Measurements from ENCODE around the gene EEFSEC. TPM values are rescaled to one million over a fixed set of nuclear protein-coding genes. Genes with fewer than 3 reads are reported as not detected.

Gene EEFSEC
- total and polyA plus RNA-seq, 2 of the 8 experiments (the other 6 are each of a cell fraction or from before 2014, with no cell fraction given): 13.1 to 19.8 TPM

DNA sequence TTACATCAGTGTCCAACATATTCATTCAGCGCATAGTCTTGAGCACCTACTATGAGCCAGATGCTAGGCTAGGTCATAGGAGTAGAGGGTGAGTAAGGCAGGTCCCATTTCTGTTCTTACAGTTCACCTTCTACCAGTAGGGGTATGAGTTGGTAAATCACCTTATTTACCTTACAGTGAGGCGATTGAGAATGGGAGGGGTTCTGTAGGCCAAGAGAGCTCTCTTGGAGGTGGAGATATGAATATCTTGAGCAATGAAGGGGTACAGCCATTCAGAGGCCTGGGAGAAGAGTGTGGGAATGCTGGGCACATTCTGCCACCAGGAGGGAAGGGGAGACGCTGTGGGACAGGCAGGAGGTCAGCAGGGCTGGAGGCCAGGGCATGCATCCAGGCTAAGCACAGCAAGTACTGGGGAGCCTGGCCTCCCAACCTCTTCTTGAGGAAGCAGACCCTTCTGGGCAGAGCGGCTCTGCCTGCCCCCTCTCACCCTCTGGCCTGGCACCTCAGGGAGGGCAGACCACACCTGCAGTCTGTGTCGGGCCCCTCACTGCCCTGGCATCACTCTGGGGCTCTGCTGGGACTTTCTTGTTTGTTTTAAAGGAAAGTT lies 123.4 kb downstream of the EEFSEC start (continued):
- TF ChIP-seq EP300 (IDR thresholded peaks at IDR 0.05; ENCODE audit: borderline replicate concordance in 1 of 2, low read depth in 2 of 2, low read length in 2 of 2): no peak
- TF ChIP-seq KDM5A (IDR thresholded peaks at IDR 0.05; ENCODE audit: low read length): no peak
- TF ChIP-seq, protein P1, sequence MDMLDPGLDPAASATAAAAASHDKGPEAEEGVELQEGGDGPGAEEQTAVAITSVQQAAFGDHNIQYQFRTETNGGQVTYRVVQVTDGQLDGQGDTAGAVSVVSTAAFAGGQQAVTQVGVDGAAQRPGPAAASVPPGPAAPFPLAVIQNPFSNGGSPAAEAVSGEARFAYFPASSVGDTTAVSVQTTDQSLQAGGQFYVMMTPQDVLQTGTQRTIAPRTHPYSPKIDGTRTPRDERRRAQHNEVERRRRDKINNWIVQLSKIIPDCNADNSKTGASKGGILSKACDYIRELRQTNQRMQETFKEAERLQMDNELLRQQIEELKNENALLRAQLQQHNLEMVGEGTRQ (IDR thresholded peaks at IDR 0.05; ENCODE audit: low read length): no peak
- TF ChIP-seq RXRA (IDR thresholded peaks at IDR 0.05; ENCODE audit: insufficient read depth, low read depth, low read length): no peak
- no peak for TF ChIP-seq HDAC6 (IDR thresholded peaks at IDR 0.05; ENCODE audit: low read depth, low read length)
